GM21737 (cell line): ENCODE results near the gene CEP128.

Experiments
- ATAC-seq: cut with Tn5 transposase; IDR thresholded peaks from one replicate; pipeline ENCODE4 v1.9.1; 2021; ENCODE audit warnings: mild to moderate bottlenecking, moderate library complexity; ENCODE audit not compliant: unreplicated experiment

Gene CEP128

GRCh38 chr14:80941241-80942185 lies at the start of gene CEP128:
CEP128 (minus strand) TSS chr14:80941738.
- peak; percentile 96 for ATAC-seq

GRCh38 chr14:80988735-80989429 lies 47.3 kb upstream of the CEP128 start:
- no peak for ATAC-seq

GRCh38 chr14:80988192-80988591 lies 46.7 kb upstream of the CEP128 start:
- no peak for ATAC-seq

GRCh38 chr14:80987235-80988032 lies 45.9 kb upstream of the CEP128 start:
- ATAC-seq: peak; percentile 69

- ATAC-seq: no peak
Observed at GRCh38 chr14:80982711-80983110, 41.2 kb upstream of the CEP128 start.

- ATAC-seq: no peak
Observed at GRCh38 chr14:80981673-80982072, 40.1 kb upstream of the CEP128 start.

- no peak for ATAC-seq
Observed at GRCh38 chr14:80981156-80981555, 39.6 kb upstream of the CEP128 start.

GRCh38 chr14:80979951-80980350 lies 38.4 kb upstream of the CEP128 start:
- no peak for ATAC-seq

- ATAC-seq: no peak
Observed at GRCh38 chr14:80978403-80978802, 36.9 kb upstream of the CEP128 start.

GRCh38 chr14:80977221-80977620 lies 35.7 kb upstream of the CEP128 start:
- ATAC-seq: peak; percentile 51

GRCh38 chr14:80974679-80975078 lies 33.1 kb upstream of the CEP128 start:
- no peak for ATAC-seq

GRCh38 chr14:80973931-80974641 lies 32.5 kb upstream of the CEP128 start:
- no peak for ATAC-seq

GRCh38 chr14:80965037-80965436 lies 23.5 kb upstream of the CEP128 start:
- no peak for ATAC-seq

GRCh38 chr14:80959496-80959895 lies 18.0 kb upstream of the CEP128 start:
- ATAC-seq: peak; percentile 97

- ATAC-seq: no peak
Observed at GRCh38 chr14:80958939-80959338, 17.4 kb upstream of the CEP128 start.

GRCh38 chr14:80958226-80958625 lies 16.7 kb upstream of the CEP128 start:
- no peak for ATAC-seq

- ATAC-seq: no peak
Observed at GRCh38 chr14:80957613-80958012, 16.1 kb upstream of the CEP128 start.

- ATAC-seq: no peak
Observed at GRCh38 chr14:80956922-80957321, 15.4 kb upstream of the CEP128 start.

- ATAC-seq: no peak
Observed at GRCh38 chr14:80956102-80956501, 14.6 kb upstream of the CEP128 start.

GRCh38 chr14:80955416-80955941 lies 13.9 kb upstream of the CEP128 start, which contains the start of gene TSHR:
TSHR (plus strand) TSS chr14:80955621; CDS start chr14:80955681, 60 bp downstream.
- ATAC-seq: no peak
